HG03460 (cell line): ENCODE results near the gene HRH3.

Experiments used
- ATAC-seq: cut with Tn5 transposase; IDR thresholded peaks from one replicate; pipeline ENCODE4 v1.9.1; 2021; ENCODE audit not compliant: unreplicated experiment

HRH3 gene

DNA sequence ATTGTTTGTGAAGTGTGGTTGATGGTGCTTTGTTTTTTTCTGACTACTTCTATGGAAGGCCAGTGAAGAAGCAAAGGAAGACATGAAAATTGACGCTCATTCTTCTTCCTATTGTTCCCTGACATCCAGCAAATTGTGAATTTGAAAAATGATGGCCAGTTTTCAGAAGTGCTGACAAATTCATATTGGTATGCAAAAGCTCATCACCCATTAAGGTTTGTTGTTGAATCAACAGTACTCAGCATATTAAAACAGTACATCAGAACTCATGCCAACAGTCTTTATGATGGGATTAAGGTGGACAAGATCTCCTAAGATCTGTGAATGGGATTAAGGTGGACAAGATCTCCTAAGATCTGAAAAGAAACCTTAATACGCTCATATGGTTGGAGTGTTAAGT, 38.3 kb downstream of the HRH3 start:
- no peak for ATAC-seq

DNA sequence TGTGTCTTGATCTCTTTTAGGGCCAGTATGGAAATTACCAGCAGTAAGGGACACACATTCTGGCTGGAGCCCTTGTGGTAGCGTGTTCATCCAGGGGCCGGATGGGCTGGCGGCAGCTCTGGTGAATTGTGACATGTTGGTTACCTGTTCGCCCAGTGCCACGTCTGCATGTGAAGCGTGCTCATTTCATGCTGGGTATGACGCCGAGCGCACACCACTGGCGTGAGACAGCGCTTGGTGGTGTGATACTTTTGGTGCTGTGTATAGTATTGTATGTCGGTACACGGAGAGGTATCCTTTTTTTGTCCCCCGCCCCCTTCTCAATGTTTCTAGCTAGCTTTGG, 40.9 kb downstream of the HRH3 start:
- no peak for ATAC-seq

DNA sequence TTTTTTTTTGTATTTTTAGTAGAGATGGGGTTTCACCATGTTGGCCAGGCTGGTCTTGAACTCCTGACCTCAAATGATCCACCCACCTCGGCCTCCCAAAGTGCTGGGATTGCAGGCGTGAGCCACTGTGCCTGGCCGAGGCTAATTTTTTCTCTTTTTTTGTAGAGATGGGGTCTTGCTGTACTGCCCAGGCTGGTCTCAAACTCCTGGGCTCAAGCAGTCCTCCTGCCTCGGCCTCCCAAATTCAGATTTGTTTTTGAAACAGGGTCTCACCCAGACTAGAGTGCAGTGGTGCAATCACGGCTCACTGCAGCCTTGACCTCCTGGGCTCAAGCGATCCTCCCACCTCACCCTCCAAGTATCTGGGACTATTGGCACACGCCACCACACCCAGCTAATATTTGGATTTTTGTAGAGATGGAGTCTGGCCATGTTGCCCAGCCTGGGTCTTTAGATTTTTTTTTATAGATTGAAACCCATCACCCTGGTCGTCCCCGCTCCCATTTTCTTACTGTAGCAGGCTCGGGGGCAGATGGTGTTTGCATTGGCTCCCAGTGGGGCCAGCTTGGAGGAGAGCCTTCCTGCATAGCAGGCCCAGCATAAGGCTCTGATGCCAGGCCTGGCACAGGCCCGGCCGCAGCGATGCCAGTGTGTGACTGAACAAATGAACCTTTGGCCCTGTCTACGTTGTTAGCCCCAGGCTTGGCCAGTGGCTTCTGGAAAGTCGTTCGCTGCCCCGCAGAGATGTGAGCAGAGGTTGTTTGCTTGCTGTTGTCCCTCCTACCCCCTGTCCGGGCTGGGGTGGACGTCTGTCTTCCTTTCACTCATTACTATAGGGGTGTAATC, 41.5 kb downstream of the HRH3 start:
- ATAC-seq = no peak

DNA sequence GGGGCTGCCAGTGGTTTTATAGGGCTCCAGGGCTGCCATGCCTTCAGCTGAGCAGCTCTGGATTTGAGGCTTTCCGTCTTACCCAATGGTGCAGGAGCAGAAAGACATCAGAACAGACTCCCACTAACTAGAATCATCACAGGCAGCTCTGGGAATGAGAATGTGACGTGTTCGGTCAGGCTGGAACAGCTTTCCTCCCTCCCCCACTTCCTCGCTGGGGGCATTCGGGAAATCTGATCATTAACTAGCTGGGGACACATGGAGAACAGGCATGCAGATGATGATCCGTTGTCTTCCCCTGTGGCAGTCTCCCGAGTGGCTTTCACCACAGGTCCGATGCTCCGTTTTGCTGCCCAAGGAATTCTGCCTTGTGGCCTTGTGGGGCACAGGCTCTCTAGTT, 42.8 kb downstream of the HRH3 start:
- no peak for ATAC-seq

DNA sequence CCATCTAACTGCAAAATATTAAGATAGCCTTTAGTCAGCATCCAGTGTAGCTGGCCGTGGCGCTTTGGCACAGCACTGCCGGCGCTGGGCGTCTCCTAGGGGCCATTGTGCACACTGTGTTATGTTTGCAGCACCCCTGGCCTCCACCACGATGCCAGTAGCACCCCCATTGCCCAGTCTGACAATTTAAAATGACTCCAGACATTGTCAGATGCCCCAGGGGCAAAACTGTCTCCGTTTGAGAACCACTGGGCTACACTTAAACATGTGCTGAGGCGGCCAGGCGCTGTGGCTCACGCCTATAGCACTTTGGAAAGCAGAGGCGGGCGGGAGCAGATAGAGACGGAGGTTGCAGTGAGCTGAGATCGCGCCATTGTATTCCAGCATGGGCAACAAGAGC, 43.2 kb downstream of the HRH3 start:
- ATAC-seq = no peak

DNA sequence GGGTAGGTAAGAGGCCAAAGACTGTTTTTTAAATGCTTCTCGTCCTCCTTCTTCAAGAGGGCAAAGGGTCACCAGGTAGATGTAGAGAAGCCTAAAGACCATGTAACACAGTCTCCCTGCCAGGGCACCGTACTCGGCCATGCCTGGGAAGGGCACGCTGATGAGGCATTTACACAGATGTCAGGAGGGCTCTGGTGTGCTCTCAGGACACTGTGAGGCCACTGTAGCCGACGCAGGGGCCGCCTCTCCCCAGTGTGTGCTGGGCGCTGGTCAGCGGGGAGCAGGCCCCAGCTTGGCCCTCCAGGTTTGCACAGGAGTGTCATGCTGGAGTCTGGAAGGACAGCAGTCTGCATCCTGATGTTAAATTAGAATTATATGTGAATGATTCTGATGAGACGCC, 44.4 kb downstream of the HRH3 start:
- no peak for ATAC-seq

DNA sequence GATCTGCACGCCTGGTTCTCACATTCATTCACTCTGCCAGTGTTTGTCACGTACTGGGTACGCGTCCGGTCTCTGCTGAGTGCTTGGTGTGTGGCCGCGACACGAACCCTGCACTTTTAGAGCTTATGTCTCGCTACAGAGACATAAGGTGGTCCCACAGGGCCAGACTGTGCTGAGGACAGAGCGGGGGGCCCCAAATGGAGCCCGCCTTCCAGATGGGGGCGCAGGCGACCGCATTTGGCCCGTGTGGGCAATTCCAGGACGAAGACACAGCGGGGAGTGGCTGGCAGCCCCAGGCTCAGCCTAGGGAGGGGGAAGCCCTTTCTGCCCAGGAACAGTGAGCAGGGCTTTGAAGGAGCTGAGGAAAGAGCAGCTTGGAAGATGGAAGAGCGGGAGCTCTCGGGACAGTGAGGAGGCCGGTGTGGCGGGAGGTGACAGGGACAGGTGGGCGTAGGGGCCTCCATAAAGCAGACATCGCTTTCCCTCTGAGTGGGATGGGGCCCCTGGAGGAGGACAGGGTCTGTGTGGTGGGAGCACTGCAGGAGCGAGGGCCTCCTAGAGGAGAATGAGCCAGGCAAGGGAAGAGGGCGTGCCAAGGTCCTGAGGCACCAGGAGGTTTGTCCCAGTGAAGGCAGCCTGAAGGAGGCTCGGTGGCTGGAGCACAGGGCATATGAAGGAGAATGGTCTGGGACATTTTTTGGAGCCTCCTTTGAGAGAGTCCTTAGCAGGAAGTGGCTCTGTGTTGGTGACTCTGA, 45.0 kb downstream of the HRH3 start:
- ATAC-seq = no peak

DNA sequence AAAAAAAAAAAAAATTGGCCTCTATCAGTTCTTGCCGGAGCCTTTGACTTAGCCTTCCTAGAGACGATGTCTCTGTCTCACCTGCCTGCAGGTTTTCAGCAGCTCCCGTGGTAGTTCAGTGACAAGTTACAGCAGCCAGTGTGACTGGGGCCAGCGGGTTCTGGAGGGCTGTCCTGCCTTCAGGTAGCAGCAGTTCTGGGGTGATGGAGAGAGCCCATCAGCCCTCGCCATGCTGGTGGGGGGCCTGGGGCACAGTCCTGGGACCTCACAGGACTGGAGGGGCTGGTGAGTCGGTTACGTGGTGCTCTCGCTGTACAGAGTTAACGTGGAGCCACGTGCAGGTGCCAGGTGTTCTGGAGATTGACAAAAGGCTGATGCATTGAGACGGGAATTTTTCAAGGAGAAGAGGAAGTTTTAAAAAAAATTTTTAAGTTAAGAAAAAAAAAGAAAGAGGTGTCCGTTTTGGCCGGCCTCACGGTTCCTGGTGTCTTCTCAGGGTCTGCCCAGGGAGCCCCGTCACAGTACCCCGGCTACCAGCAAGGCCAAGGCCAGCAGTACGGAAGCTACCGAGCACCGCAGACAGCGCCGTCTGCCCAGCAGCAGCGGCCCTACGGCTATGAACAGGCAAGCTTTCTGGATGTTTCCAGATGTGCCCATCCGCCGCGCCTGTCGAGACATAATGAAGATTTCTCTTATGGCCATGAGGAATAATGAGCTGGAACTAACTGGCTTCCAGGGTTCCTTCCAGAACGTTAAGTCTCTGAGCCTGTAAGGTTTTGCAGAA, 45.9 kb downstream of the HRH3 start:
- no peak for ATAC-seq

DNA sequence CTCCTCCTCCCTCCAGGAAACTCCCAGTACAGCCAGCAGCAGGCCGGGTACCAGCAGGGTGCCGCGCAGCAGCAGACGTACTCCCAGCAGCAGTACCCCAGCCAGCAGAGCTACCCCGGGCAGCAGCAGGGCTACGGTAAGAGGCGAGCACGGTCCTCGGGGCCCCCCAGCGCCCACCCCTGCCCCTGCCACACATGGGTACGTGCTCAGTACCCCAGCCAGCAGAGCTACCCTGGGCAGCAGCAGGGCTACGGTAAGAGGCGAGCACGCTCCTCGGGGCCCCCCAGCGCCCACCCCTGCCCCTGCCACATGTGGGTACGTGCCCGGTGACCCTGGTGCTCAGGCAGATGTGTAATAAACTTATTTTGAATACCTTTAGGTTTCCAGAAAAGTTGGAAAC, 47.4 kb downstream of the HRH3 start:
- ATAC-seq = no peak

DNA sequence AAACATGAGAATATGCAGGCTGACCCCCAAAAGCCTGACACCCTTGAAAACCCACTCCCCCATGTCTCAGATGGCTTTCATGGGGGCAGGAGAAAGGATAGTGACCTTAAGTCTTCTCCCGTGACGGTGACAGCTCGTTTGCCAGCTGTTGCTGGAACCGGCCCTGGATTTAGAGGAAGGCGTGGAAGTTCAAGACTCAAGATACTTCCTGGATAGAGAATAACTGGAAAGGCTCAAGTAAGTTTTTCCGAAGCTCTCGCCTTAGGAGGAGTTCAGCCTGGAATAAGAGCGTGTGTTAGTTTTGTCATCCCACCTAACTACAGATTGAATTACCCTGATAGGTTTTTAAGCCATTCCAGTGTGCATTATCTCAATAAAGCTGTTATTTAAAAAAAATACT, 48.8 kb downstream of the HRH3 start:
- ATAC-seq = no peak

DNA sequence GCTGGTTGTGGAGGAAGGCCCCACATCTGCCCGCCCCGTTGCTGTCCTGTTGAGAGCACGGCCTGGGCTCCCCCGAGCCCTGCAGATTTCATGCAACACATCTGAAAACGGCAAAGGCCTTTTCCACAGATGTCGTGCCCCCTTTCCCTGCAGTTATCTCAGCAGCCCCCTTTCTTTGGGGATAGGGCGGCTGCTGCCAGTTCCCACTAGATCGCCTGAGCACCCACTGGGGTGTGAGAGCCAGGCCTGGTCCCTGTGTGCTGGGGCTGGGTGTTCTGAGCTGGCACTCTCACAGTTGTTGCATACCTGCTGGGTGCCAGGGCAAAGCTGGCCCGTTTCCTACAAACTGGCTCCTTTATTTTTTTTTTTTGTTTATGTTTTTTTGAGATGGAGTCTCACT, 49.5 kb downstream of the HRH3 start:
- no peak for ATAC-seq

DNA sequence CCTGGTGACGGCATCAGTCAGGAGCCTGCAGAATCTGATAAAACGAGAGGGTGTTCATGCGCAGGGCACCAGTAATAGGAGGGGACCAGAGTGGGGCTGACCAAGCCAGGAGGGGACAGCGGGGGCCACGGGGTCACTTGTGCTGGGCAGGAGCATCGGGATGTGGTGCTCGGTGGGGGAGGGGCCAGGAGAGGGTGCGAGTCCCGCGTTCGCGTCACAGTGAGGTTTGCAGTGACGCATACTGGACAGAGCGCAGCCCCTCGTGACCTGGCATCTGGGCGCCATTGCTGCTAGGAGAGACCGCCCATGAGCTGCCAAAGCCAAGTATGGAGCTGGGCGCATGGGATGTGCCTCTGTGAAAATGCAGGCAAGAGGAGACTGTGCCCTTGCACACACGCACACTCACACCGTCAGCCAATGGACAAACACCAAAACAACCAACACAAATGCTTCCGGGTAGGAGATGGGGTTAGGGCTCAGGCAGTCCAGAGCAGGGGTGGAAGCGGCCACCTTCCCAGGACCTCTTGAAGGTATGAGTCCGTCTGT, 51.1 kb downstream of the HRH3 start:
- ATAC-seq = no peak

DNA sequence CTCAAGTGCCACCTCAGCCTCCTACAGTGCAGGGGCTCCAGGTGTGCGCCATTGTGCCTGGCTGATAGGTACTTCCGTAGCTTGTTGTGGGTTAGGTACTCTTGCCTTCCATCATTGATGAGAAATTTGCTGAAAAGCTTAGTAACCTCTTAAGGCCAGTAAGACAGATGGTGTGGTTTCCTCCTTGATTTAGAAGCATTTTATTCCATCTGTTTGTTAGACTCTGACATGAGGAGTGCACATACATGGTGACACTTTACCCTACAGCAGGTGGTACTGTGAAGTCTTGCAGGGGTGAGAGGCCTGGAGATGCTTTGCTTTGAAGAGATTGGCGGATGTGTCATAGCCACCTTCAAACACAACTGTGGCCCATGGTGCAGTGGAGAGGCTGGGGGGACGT, 52.0 kb downstream of the HRH3 start:
- no peak for ATAC-seq

DNA sequence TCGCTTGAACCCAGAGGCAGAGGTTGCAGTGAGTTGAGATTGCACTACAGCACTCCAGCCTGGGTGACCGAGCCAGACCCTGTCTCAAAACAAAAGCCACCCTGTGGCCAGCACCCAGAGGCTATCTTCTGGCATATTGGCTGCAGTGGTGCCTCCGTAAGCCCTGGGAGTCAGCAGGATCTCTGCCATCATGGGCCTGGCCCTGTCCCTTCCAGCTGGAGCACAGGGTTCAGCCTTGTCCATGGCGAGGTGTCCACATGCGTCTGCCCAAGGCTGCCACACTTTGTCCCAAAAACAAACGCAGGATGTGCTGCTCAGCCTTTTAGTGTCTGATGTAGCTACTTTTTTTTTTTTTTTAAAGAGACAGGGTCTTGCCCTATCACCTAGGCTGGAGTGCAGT, 52.6 kb downstream of the HRH3 start:
- ATAC-seq = no peak

DNA sequence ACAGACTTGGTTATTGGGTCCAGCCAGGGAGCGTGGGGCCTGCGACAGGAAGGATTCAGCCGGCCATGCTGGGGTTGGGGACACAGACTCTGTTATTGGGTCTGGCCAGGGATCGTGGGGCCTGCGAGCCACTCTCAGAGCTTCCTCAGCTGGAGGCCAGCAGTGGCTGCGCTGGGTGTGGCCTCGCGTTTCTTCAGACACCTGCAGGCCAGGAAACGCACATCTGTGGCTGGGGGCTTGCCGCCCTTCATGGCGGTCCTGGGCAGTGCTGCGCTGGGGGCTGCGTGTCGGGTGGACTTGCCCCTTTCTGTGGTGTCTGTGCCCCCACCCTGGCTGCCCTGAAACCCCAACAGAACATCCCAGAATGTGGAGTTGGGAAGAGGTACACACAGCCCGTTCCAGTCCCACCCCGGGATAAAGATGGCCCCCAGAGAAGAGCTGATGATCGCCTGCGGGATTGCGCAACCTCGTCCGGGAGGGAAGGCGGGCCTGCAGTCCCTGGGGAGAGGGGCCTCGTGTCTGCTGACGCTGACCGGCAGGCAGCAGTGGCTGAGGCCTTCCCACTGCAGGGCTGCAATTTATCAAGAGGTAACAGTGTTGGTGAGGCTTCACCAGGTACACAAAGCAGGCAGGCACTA, 54.2 kb downstream of the HRH3 start:
- no peak for ATAC-seq
